ENCODE results near the gene FBXL17. TPM values are rescaled to one million over a fixed set of nuclear protein-coding genes. Genes with fewer than 3 reads are reported as not detected.

FBXL17 gene
- polyA plus RNA-seq, 1 of the 3 experiments (the other 2 are of a cell fraction) = 4.4 TPM

DNA sequence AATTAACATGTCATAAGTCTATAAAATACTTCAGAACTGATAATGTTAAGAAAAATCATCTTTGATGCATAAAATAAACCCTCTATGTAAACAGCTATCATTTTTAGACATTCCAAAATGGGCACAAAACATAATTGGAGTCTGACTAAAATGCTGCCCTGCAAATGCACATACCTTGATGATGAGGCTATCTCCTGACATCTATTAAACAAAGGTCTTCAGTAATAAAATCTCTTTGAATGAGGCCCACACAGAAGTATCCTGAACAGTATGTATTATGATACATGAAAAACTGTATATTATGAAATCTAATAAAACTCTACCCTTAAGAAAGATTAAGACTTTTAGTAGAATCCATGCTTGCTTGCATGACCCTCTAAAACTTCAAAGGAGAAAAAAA is 66.1 kb downstream of the FBXL17 start:
- H3K4me1 ChIP-seq (ENCODE audit: control insufficient read depth in 1 of 2, insufficient read depth in 2 of 2, low read depth in 1 of 2, low read length in 1 of 2) = no peaks in the 10 kb centered on the region; a peak in 1 of 4 replicates
- H3K9me2 ChIP-seq = no peaks in the 10 kb centered on the region; the same call in 1 of the 2 replicates
- H3K27ac ChIP-seq (ENCODE audit: low read depth in 2 of 2, low read length in 1 of 2) = peak overlapping the region in 1 of 2 experiments; percentile 18; a peak in 1 of 4 replicates
- H3K9me3 ChIP-seq = no peaks in the 10 kb centered on the region
- H2AFZ ChIP-seq (ENCODE audit: low read depth) = no peak overlapping the region
- ChIA-PET POLR2A (no interaction called here), CTCF (interaction anchor here (1.1 kb wide), 1 partner anchor 54 kb away, joined by 3 read pairs; no protein-coding TSS in a partner anchor)
- H4K20me1 ChIP-seq (ENCODE audit: insufficient read depth) = no peaks in the 10 kb centered on the region
- no peaks in the 10 kb centered on the region for H3K27me3 ChIP-seq (ENCODE audit: insufficient read depth)
- TF ChIP-seq JUND (IDR thresholded peaks at IDR 0.05) = peak; percentile 24; the same call in 1 of the 2 replicates
- TF ChIP-seq, protein P1, sequence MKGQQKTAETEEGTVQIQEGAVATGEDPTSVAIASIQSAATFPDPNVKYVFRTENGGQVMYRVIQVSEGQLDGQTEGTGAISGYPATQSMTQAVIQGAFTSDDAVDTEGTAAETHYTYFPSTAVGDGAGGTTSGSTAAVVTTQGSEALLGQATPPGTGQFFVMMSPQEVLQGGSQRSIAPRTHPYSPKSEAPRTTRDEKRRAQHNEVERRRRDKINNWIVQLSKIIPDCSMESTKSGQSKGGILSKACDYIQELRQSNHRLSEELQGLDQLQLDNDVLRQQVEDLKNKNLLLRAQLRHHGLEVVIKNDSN (IDR thresholded peaks at IDR 0.05; ENCODE audit: borderline replicate concordance, low read depth) = no peak
- TF ChIP-seq, protein P2, sequence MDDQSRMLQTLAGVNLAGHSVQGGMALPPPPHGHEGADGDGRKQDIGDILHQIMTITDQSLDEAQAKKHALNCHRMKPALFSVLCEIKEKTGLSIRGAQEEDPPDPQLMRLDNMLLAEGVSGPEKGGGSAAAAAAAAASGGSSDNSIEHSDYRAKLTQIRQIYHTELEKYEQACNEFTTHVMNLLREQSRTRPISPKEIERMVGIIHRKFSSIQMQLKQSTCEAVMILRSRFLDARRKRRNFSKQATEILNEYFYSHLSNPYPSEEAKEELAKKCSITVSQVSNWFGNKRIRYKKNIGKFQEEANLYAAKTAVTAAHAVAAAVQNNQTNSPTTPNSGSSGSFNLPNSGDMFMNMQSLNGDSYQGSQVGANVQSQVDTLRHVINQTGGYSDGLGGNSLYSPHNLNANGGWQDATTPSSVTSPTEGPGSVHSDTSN (IDR thresholded peaks at IDR 0.05) = peak; percentile 33; the same call in 1 of the 2 replicates
- TF ChIP-seq, protein P3, sequence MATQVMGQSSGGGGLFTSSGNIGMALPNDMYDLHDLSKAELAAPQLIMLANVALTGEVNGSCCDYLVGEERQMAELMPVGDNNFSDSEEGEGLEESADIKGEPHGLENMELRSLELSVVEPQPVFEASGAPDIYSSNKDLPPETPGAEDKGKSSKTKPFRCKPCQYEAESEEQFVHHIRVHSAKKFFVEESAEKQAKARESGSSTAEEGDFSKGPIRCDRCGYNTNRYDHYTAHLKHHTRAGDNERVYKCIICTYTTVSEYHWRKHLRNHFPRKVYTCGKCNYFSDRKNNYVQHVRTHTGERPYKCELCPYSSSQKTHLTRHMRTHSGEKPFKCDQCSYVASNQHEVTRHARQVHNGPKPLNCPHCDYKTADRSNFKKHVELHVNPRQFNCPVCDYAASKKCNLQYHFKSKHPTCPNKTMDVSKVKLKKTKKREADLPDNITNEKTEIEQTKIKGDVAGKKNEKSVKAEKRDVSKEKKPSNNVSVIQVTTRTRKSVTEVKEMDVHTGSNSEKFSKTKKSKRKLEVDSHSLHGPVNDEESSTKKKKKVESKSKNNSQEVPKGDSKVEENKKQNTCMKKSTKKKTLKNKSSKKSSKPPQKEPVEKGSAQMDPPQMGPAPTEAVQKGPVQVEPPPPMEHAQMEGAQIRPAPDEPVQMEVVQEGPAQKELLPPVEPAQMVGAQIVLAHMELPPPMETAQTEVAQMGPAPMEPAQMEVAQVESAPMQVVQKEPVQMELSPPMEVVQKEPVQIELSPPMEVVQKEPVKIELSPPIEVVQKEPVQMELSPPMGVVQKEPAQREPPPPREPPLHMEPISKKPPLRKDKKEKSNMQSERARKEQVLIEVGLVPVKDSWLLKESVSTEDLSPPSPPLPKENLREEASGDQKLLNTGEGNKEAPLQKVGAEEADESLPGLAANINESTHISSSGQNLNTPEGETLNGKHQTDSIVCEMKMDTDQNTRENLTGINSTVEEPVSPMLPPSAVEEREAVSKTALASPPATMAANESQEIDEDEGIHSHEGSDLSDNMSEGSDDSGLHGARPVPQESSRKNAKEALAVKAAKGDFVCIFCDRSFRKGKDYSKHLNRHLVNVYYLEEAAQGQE (IDR thresholded peaks at IDR 0.05; ENCODE audit: low read depth, low read length) = no peak
- TF ChIP-seq RXRA (IDR thresholded peaks at IDR 0.05; ENCODE audit: borderline replicate concordance, low read depth) = no peak
- TF ChIP-seq EP300 (IDR thresholded peaks at IDR 0.05; ENCODE audit: borderline replicate concordance in 1 of 2, low read depth in 1 of 2, low read length in 1 of 2) = peak in 1 of 2 experiments; percentile 14; a peak in 1 of 4 replicates
- peak; percentile 19; the same call in 1 of the 2 replicates for TF ChIP-seq FOSL2 (IDR thresholded peaks at IDR 0.05; ENCODE audit: borderline replicate concordance, low read depth)
- TF ChIP-seq FOXM1 (IDR thresholded peaks at IDR 0.05; ENCODE audit: low read depth) = no peak
- TF ChIP-seq TCF12 (IDR thresholded peaks at IDR 0.05) = peak; percentile 8; the same call in 1 of the 2 replicates
- TF ChIP-seq NFIC (IDR thresholded peaks at IDR 0.05; ENCODE audit: borderline replicate concordance) = no peak
- no peaks in the 10 kb centered on the region for H3K36me3 ChIP-seq (replicated peaks in 1 of 2; ENCODE audit: control insufficient read depth in 1 of 2, insufficient read depth in 2 of 2, low read length in 1 of 2)
- no peak overlapping the region for H3K4me2 ChIP-seq
- H3K79me2 ChIP-seq (ENCODE audit: insufficient read depth) = no peaks in the 10 kb centered on the region
- no peak overlapping the region for H3K9ac ChIP-seq
- H3K4me3 ChIP-seq (ENCODE audit: low read depth in 2 of 2, low read length in 1 of 2) = no peak overlapping the region
- no peaks in the 10 kb centered on the region for H3F3A ChIP-seq (replicated peaks; ENCODE audit: insufficient read depth)
- no peak for DNase-seq

DNA sequence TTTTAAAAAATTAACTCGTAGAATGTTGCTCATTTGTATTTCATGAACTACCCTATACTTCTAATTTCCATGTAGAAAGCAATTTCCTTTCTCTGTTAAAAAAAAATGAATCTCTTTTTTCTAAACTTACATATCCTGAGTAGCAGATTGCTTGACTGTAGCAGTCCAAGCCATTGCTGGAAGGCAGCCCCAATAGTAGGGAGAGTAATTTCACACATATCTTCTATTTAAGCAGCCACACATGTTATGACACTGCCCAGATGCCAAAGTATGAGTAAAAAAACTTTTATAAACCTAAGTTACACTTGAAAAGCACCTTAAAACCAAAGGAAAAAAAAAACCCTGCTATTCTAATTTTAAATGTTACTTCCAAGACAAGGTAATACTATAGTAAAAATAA is 69.6 kb downstream of the FBXL17 start:
- Histone ChIP-seq H3K9me2 (no peaks in the 10 kb centered on the region; the same call in 1 of the 2 replicates), H4K20me1 (ENCODE audit: insufficient read depth) (no peaks in the 10 kb centered on the region), H3F3A (replicated peaks; ENCODE audit: insufficient read depth) (peaks cover 3% of the 10 kb centered on the region), H3K9me3 (no peaks in the 10 kb centered on the region), H3K4me1 (ENCODE audit: control insufficient read depth in 1 of 2, insufficient read depth in 2 of 2, low read depth in 1 of 2, low read length in 1 of 2) (no peaks in the 10 kb centered on the region; a peak in 1 of 4 replicates), H3K4me2 (no peak overlapping the region), H3K36me3 (replicated peaks in 1 of 2; ENCODE audit: control insufficient read depth in 1 of 2, insufficient read depth in 2 of 2, low read length in 1 of 2) (peaks cover 2 to 4% of the 10 kb centered on the region in 2 experiments), H3K9ac (no peak overlapping the region), H3K27me3 (ENCODE audit: insufficient read depth) (no peaks in the 10 kb centered on the region), H3K79me2 (ENCODE audit: insufficient read depth) (no peaks in the 10 kb centered on the region), H2AFZ (ENCODE audit: low read depth) (no peak overlapping the region), H3K4me3 (ENCODE audit: low read depth in 2 of 2, low read length in 1 of 2) (no peak overlapping the region), H3K27ac (ENCODE audit: low read depth in 2 of 2, low read length in 1 of 2) (no peak overlapping the region)
- 91% methylated on average over 1 of the region's 1 CpG for WGBS (ENCODE audit: low lambda C conversion rate)
- TF ChIP-seq JUND (IDR thresholded peaks at IDR 0.05) (no peak), RFX5 (IDR thresholded peaks at IDR 0.05; ENCODE audit: low read length) (no peak)
- ChIA-PET POLR2A (no interaction called here), CTCF (no interaction called here)
- no peak for DNase-seq

All from SK-N-SH (cell line).